Neural crest cell (in vitro differentiated cells): ENCODE results near the gene IFNG-AS1. TPM values are rescaled to one million over a fixed set of nuclear protein-coding genes. Genes with fewer than 3 reads are reported as not detected.

ENCODE experiments used
- DNase-seq: peaks from one replicate; pipeline ENCODE4 v3.0.0; 2021; ENCODE audit warnings: low read depth, mixed read lengths, low spot score
- H3K27ac Mint-ChIP-seq: one replicate; pipeline ENCODE4 v1.8.0; 2021; ENCODE audit warnings: mild to moderate bottlenecking, mixed read lengths; ENCODE audit not compliant: unreplicated experiment
- H3K27me3 Mint-ChIP-seq: 2 replicates; pipeline ENCODE4 v1.8.0; 2021; ENCODE audit warnings: low read depth, mild to moderate bottlenecking, mixed read lengths
- H3K36me3 Mint-ChIP-seq: 2 replicates; pipeline ENCODE4 v1.8.0; 2021; ENCODE audit warnings: low read depth, mild to moderate bottlenecking, mixed read lengths
- H3K4me1 Mint-ChIP-seq: 2 replicates; pipeline ENCODE4 v1.8.0; 2021; ENCODE audit warnings: mixed read lengths
- H3K4me3 Mint-ChIP-seq: one replicate; pipeline ENCODE4 v1.8.0; 2021; ENCODE audit warnings: mild to moderate bottlenecking, mixed read lengths
- H3K9me3 Mint-ChIP-seq: 2 replicates; pipeline ENCODE4 v1.8.0; 2021; ENCODE audit warnings: mixed read lengths
- CTCF ChIP-seq: fragments of 200-600 bp; sonication (generic); conservative IDR thresholded peaks from 2 replicates; pipeline ENCODE4 v1.5.0; 2021; ENCODE audit warnings: antibody characterized with exemption, mild to moderate bottlenecking
- total RNA-seq: library from RNA; stranded (reverse); gene quantifications from 2 replicates; pipeline ENCODE4 v1.2.1, GENCODE V29; 2021

The IFNG-AS1 gene
- total RNA-seq, 1 donor from 2014 or later: not detected

DNA sequence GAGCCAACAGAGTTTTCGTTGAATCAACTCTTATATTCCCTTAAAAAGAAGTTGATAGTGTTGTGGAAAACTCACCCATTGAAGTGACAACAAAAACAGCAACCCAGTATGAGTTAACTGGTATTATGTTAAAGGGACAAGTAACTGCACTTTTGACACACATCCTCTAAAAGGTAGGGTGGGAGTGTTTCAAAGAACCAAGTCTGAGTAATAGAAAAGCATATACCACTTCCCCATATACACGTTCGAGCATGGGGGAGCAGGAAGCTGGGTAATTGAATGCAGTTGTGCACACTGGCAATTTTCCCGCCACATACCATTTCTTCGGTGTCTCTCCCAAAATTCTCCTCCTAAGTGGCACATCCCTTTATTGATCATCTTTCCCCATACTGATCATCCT lies 31.5 kb downstream of the IFNG-AS1 start:
- DNase-seq: no peak
- no peak for TF ChIP-seq CTCF
- Mint-ChIP-seq H3K9me3 (peaks cover 2% of the 10 kb centered on the region), H3K4me3 (no peak overlapping the region), H3K27ac (no peak overlapping the region), H3K36me3 (no peaks in the 10 kb centered on the region), H3K4me1 (no peaks in the 10 kb centered on the region), H3K27me3 (no peaks in the 10 kb centered on the region)

- no peaks in the 10 kb centered on the region for H3K4me1 Mint-ChIP-seq
- H3K27me3 Mint-ChIP-seq: no peaks in the 10 kb centered on the region
- no peak overlapping the region for H3K27ac Mint-ChIP-seq
- no peak for TF ChIP-seq CTCF
- no peaks in the 10 kb centered on the region for H3K36me3 Mint-ChIP-seq
- H3K9me3 Mint-ChIP-seq: peaks cover 2% of the 10 kb centered on the region
- no peak for DNase-seq
- H3K4me3 Mint-ChIP-seq: no peak overlapping the region
These were observed 39.4 kb downstream of the IFNG-AS1 start for GRCh38 chr12:68028647-68029046.

- H3K27ac Mint-ChIP-seq: no peak overlapping the region
- H3K9me3 Mint-ChIP-seq: peaks cover 2% of the 10 kb centered on the region
- DNase-seq: no peak
- H3K27me3 Mint-ChIP-seq: no peaks in the 10 kb centered on the region
- H3K36me3 Mint-ChIP-seq: no peaks in the 10 kb centered on the region
- no peak overlapping the region for H3K4me3 Mint-ChIP-seq
- H3K4me1 Mint-ChIP-seq: no peaks in the 10 kb centered on the region
- no peak for TF ChIP-seq CTCF
These were observed 41.0 kb downstream of the IFNG-AS1 start for GRCh38 chr12:68030248-68030647.

- Mint-ChIP-seq H3K36me3 (no peaks in the 10 kb centered on the region), H3K9me3 (peaks cover 3% of the 10 kb centered on the region)
These were observed 41.9 kb downstream of the IFNG-AS1 start for GRCh38 chr12:68031174-68031573.

DNA sequence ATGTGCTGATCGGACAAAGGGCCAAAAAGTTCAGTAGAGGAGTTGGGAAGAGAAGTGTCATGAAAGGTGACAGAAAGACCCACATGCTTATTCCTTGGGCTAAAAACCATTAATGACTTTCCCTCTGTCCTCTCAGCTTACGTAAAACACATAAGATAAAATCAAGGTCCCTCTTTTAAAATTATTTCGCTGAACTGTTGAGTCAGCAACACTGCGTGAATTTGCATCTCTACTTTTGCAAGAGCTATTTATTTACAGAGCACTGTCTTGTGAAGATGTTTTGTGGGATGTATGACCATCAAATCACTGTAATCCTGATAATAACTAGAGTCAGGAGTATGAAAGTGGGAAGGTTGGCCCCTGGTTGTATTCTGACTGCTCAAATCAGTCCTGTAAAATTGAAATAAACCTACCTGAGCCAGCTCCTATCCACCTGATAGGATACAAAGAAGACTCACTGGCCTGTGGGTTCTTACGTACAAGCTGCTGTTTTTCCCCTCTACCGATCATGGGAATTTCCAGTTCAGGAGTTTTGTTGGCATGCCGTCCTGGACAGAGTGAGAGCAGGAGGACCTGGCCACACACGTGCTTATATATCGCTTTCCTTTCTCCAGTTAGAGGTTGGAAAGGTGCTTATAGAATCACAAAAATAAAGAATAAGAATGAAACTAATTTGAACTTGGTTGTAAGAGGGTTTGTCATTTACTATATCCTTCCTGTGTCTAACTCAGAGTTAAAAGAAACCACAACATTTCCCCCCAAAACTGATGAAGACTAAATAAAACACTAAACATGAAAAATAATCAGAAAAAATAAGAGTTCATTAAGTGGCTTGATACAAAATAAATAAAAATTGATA lies 42.9 kb downstream of the IFNG-AS1 start:
- H3K27ac Mint-ChIP-seq: no peak overlapping the region
- H3K9me3 Mint-ChIP-seq: peaks cover 5% of the 10 kb centered on the region
- no peaks in the 10 kb centered on the region for H3K4me1 Mint-ChIP-seq
- no peak for DNase-seq
- H3K4me3 Mint-ChIP-seq: no peak overlapping the region
- TF ChIP-seq CTCF: no peak
- no peaks in the 10 kb centered on the region for H3K27me3 Mint-ChIP-seq
- no peaks in the 10 kb centered on the region for H3K36me3 Mint-ChIP-seq

More at GRCh38 chr12:68031174-68031573, 41.9 kb downstream of the IFNG-AS1 start:
- no peaks in the 10 kb centered on the region for H3K4me1 Mint-ChIP-seq
- H3K4me3 Mint-ChIP-seq: no peak overlapping the region
- H3K27me3 Mint-ChIP-seq: no peaks in the 10 kb centered on the region
- TF ChIP-seq CTCF: no peak
- no peak overlapping the region for H3K27ac Mint-ChIP-seq
- DNase-seq: no peak
